Spleen (tissue), 7 donors: ENCODE results near the gene LIPI.
"Not testable (repeated sequence)": the region's sequence is repeated elsewhere in the genome, so short reads cannot be mapped to it uniquely, and the experiment has no call there.

Source experiments
- POLR2A ChIP-seq, 3 donors: fragments of 450-650 bp; IDR thresholded peaks; one replicate each; pipeline ENCODE4 v1.5.1; 2017; ENCODE audit warnings: antibody characterized with exemption in 3 of 3, mild to moderate bottlenecking in 1 of 3
- TF ChIP-seq, protein P1 (sequence below), 11 experiments: fragments of 200-600 bp in 7 of 11; fragments of 450-650 bp in 4 of 11; sonication (generic) in 4 of 11; IDR thresholded peaks in 8 of 11; conservative IDR thresholded peaks in 3 of 11; 1 replicate in 7 of 11; 2 replicates in 4 of 11; pipeline versions ENCODE4 v1.4.0 to v1.8.0; 2016 to 2021; ENCODE audit warnings: antibody characterized with exemption in 11 of 11, inconsistent platforms in 4 of 11, mild to moderate bottlenecking in 1 of 11
- donor health status: DM: no; HTN: no; CAD: no; lungs with moderate emphysema.
- donor health status: DM: no; HTN: no; CAD: no.
- donor health status: DM: no; HTN: no; CAD: no.

DNA sequence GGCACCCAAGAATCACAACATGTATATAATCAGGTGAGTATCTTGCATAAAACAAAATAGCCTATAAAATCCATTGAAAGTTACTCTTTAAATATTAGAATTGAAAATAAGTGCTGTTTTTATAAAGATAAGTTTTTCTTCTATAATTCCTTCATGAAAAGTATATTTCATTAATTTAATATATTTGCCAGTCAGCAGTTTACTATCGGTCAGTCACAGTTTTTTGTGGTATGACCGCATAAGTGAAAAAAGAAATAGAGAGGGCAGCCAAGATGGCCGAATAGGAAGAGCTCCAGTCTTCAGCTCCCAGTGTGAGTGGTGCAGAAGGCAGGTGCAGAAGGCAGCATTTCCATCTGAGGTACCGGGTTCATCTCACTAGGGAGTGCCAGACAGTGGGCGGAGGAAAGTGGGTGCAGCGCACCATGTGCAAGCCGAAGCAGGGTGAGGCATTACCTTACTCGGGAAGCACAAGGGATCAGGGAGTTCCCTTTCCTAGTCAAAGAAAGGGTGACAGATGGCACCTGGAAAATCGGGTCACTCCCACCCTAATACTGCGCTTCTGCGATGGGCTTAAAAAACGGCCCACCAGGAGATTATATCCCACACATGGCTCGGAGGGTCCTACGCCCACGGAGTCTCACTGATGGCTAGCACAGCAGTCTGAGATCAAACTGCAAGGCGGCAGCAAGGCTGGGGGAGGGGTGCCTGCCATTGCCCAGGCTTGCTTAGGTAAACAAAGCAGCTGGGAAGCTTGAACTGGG lies 44.1 kb downstream of the LIPI start:
- TF ChIP-seq, protein P1, sequence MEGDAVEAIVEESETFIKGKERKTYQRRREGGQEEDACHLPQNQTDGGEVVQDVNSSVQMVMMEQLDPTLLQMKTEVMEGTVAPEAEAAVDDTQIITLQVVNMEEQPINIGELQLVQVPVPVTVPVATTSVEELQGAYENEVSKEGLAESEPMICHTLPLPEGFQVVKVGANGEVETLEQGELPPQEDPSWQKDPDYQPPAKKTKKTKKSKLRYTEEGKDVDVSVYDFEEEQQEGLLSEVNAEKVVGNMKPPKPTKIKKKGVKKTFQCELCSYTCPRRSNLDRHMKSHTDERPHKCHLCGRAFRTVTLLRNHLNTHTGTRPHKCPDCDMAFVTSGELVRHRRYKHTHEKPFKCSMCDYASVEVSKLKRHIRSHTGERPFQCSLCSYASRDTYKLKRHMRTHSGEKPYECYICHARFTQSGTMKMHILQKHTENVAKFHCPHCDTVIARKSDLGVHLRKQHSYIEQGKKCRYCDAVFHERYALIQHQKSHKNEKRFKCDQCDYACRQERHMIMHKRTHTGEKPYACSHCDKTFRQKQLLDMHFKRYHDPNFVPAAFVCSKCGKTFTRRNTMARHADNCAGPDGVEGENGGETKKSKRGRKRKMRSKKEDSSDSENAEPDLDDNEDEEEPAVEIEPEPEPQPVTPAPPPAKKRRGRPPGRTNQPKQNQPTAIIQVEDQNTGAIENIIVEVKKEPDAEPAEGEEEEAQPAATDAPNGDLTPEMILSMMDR (IDR thresholded peaks at IDR 0.05 in 8 of 11, conservative IDR thresholded peaks at IDR 0.05 in 3 of 11), result not testable (repeated sequence)
- TF ChIP-seq POLR2A (IDR thresholded peaks at IDR 0.05), result not testable (repeated sequence)
